DND-41 (cell line): ENCODE data around the gene APOBEC3C.

ENCODE experiments used
- EZH2 ChIP-seq: IDR thresholded peaks from 3 replicates; pipeline ENCODE4 v1.6.1; 2012; ENCODE audit warnings: borderline replicate concordance, low read depth, mild to moderate bottlenecking, moderate library complexity, low read length, inconsistent platforms; ENCODE audit not compliant: severe bottlenecking
- TF ChIP-seq, protein P1 (sequence below): IDR thresholded peaks from 2 replicates; pipeline ENCODE4 v1.5.1; 2012; ENCODE audit warnings: borderline replicate concordance, low read length, moderate library complexity, mild to moderate bottlenecking; ENCODE audit not compliant: poor library complexity, severe bottlenecking; ENCODE audit errors: extremely low read depth

DNA sequence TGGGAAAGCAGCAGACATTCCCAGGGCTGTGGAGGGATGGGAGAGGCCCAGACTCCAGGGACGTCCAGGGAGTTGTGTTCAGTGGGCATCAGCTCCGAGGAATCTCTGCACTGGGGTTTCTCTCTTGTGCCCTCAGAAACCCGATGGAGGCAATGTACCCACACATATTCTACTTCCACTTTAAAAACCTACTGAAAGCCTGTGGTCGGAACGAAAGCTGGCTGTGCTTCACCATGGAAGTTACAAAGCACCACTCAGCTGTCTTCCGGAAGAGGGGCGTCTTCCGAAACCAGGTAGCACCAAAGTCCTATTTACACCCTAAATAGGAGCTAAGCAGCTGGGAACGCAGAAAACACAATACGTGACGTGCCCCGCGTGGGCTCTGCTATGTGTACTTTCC is 15.2 kb downstream of the APOBEC3C start:
- TF ChIP-seq, protein P1, sequence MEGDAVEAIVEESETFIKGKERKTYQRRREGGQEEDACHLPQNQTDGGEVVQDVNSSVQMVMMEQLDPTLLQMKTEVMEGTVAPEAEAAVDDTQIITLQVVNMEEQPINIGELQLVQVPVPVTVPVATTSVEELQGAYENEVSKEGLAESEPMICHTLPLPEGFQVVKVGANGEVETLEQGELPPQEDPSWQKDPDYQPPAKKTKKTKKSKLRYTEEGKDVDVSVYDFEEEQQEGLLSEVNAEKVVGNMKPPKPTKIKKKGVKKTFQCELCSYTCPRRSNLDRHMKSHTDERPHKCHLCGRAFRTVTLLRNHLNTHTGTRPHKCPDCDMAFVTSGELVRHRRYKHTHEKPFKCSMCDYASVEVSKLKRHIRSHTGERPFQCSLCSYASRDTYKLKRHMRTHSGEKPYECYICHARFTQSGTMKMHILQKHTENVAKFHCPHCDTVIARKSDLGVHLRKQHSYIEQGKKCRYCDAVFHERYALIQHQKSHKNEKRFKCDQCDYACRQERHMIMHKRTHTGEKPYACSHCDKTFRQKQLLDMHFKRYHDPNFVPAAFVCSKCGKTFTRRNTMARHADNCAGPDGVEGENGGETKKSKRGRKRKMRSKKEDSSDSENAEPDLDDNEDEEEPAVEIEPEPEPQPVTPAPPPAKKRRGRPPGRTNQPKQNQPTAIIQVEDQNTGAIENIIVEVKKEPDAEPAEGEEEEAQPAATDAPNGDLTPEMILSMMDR: no peak
- TF ChIP-seq EZH2: no peak
